Measurements from ENCODE around the gene SLC35A1. TPM values are rescaled to one million over a fixed set of nuclear protein-coding genes. Genes with fewer than 3 reads are reported as not detected.

Gene SLC35A1
- total RNA-seq, 1 experiment from 2014 or later, result 6.4 TPM

DNA sequence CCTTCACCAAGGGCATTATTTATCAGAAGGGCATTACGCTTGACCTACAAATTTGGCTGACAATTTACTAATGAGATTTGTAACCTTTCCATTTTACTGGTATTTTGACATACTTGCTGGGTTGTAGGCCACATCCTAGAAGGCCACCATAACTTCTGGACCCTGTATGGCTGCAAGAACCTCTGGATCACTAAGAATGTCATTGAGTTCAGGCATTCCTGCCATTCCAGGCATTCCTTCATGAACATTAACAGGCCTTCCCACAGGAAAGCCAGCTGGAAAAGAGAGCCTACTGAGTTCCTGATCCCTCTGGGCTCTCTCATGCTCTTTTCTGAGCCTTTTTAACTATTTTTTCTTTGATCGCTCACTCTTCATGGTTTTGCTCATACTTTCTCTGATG is 28.4 kb upstream of the SLC35A1 start:
- Mint-ChIP-seq H3K27me3 (ENCODE audit: low read depth) (no peaks in the 10 kb centered on the region), H3K36me3 (no peaks in the 10 kb centered on the region), H3K4me3 (no peak overlapping the region), H3K9me3 (no peaks in the 10 kb centered on the region), H3K27ac (peak overlapping the region; percentile 91), H3K4me1 (peaks cover 12% of the 10 kb centered on the region)
- ATAC-seq (peak; percentile 99), DNase-seq (ENCODE audit: low spot score) (peak; percentile 30)
- POLR2A ChIA-PET, result interaction anchor here (0.9 kb wide), 1 partner anchor 19 kb away, joined by 3 read pairs; no protein-coding TSS in a partner anchor
- TF ChIP-seq, protein P1, sequence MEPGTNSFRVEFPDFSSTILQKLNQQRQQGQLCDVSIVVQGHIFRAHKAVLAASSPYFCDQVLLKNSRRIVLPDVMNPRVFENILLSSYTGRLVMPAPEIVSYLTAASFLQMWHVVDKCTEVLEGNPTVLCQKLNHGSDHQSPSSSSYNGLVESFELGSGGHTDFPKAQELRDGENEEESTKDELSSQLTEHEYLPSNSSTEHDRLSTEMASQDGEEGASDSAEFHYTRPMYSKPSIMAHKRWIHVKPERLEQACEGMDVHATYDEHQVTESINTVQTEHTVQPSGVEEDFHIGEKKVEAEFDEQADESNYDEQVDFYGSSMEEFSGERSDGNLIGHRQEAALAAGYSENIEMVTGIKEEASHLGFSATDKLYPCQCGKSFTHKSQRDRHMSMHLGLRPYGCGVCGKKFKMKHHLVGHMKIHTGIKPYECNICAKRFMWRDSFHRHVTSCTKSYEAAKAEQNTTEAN (CRISPR knock-in tag; IDR thresholded peaks at IDR 0.05), result no peak
- peak; percentile 36 for TF ChIP-seq ZNF423 (CRISPR knock-in tag; IDR thresholded peaks at IDR 0.05)
- TF ChIP-seq ERG (CRISPR knock-in tag; IDR thresholded peaks at IDR 0.05), result peak; percentile 44; the same call in 1 of the 2 replicates
- no peak for TF ChIP-seq CDX4 (CRISPR knock-in tag; IDR thresholded peaks at IDR 0.05; ENCODE audit: borderline replicate concordance)
- peak; percentile 75; the same call in 1 of the 2 replicates for TF ChIP-seq ZNF671 (CRISPR knock-in tag; IDR thresholded peaks at IDR 0.05)
- peak; percentile 95; the same call in 1 of the 2 replicates for TF ChIP-seq TEAD1 (CRISPR knock-in tag; IDR thresholded peaks at IDR 0.05)
- TF ChIP-seq TP53 (CRISPR knock-in tag; IDR thresholded peaks at IDR 0.05), result no peak
- TF ChIP-seq FOXK1 (CRISPR knock-in tag; IDR thresholded peaks at IDR 0.05), result no peak
- TF ChIP-seq, protein P2, sequence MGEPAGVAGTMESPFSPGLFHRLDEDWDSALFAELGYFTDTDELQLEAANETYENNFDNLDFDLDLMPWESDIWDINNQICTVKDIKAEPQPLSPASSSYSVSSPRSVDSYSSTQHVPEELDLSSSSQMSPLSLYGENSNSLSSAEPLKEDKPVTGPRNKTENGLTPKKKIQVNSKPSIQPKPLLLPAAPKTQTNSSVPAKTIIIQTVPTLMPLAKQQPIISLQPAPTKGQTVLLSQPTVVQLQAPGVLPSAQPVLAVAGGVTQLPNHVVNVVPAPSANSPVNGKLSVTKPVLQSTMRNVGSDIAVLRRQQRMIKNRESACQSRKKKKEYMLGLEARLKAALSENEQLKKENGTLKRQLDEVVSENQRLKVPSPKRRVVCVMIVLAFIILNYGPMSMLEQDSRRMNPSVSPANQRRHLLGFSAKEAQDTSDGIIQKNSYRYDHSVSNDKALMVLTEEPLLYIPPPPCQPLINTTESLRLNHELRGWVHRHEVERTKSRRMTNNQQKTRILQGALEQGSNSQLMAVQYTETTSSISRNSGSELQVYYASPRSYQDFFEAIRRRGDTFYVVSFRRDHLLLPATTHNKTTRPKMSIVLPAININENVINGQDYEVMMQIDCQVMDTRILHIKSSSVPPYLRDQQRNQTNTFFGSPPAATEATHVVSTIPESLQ (CRISPR knock-in tag; IDR thresholded peaks at IDR 0.05), result no peak
- TF ChIP-seq TEAD4 (CRISPR knock-in tag; IDR thresholded peaks at IDR 0.05), result peak; percentile 97
- TF ChIP-seq, protein P3, sequence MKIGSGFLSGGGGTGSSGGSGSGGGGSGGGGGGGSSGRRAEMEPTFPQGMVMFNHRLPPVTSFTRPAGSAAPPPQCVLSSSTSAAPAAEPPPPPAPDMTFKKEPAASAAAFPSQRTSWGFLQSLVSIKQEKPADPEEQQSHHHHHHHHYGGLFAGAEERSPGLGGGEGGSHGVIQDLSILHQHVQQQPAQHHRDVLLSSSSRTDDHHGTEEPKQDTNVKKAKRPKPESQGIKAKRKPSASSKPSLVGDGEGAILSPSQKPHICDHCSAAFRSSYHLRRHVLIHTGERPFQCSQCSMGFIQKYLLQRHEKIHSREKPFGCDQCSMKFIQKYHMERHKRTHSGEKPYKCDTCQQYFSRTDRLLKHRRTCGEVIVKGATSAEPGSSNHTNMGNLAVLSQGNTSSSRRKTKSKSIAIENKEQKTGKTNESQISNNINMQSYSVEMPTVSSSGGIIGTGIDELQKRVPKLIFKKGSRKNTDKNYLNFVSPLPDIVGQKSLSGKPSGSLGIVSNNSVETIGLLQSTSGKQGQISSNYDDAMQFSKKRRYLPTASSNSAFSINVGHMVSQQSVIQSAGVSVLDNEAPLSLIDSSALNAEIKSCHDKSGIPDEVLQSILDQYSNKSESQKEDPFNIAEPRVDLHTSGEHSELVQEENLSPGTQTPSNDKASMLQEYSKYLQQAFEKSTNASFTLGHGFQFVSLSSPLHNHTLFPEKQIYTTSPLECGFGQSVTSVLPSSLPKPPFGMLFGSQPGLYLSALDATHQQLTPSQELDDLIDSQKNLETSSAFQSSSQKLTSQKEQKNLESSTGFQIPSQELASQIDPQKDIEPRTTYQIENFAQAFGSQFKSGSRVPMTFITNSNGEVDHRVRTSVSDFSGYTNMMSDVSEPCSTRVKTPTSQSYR (CRISPR knock-in tag; IDR thresholded peaks at IDR 0.05), result no peak
- no peak for TF ChIP-seq IRF2 (CRISPR knock-in tag; IDR thresholded peaks at IDR 0.05; ENCODE audit: borderline replicate concordance, low read depth)
- no peak for TF ChIP-seq PREB (CRISPR knock-in tag; IDR thresholded peaks at IDR 0.05; ENCODE audit: borderline replicate concordance)
- TF ChIP-seq, protein P4, sequence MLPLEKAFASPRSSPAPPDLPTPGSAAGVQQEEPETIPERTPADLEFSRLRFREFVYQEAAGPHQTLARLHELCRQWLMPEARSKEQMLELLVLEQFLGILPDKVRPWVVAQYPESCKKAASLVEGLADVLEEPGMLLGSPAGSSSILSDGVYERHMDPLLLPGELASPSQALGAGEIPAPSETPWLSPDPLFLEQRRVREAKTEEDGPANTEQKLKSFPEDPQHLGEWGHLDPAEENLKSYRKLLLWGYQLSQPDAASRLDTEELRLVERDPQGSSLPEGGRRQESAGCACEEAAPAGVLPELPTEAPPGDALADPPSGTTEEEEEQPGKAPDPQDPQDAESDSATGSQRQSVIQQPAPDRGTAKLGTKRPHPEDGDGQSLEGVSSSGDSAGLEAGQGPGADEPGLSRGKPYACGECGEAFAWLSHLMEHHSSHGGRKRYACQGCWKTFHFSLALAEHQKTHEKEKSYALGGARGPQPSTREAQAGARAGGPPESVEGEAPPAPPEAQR (CRISPR knock-in tag; IDR thresholded peaks at IDR 0.05), result peak; percentile 81; the same call in 1 of the 2 replicates
- peak; percentile 58; the same call in 1 of the 2 replicates for TF ChIP-seq ZNF396 (CRISPR knock-in tag; IDR thresholded peaks at IDR 0.05; ENCODE audit: borderline replicate concordance)
- TF ChIP-seq GRHL2 (CRISPR knock-in tag; IDR thresholded peaks at IDR 0.05; ENCODE audit: insufficient replicate concordance, severe bottlenecking), result no peak
- peak; percentile 59; the same call in 1 of the 2 replicates for TF ChIP-seq MXD4 (CRISPR knock-in tag; IDR thresholded peaks at IDR 0.05; ENCODE audit: borderline replicate concordance)
- TF ChIP-seq ZNF512 (CRISPR knock-in tag; IDR thresholded peaks at IDR 0.05; ENCODE audit: borderline replicate concordance), result no peak
- no peak for TF ChIP-seq ZNF219 (CRISPR knock-in tag; IDR thresholded peaks at IDR 0.05; ENCODE audit: borderline replicate concordance)
- CTCF ChIA-PET, result interaction anchor here (1.4 kb wide), 1 partner anchor 365 kb away, joined by 4 read pairs; no protein-coding TSS in a partner anchor

Data from WTC11 (cell line).